Colonic mucosa (tissue), 4 donors: ENCODE results near the gene MFSD6L. TPM values are rescaled to one million over a fixed set of nuclear protein-coding genes. Genes with fewer than 3 reads are reported as not detected.

Experiments
- DNase-seq: peaks from one replicate; pipeline ENCODE4 v3.0.0-alpha.2; 2020
- H3K27ac ChIP-seq: fragments of 200-600 bp; one replicate; pipeline ENCODE4 v1.8.0; 2021
- H3K27me3 ChIP-seq: fragments of 200-600 bp; one replicate; pipeline ENCODE4 v1.8.0; 2021
- H3K36me3 ChIP-seq: fragments of 200-600 bp; one replicate; pipeline ENCODE4 v1.8.0; 2021
- H3K4me1 ChIP-seq: fragments of 200-600 bp; one replicate; pipeline ENCODE4 v1.8.0; 2021; ENCODE audit warnings: mild to moderate bottlenecking
- H3K4me3 ChIP-seq: fragments of 200-600 bp; one replicate; pipeline ENCODE4 v1.8.0; 2021
- H3K9ac ChIP-seq, 2 donors: one replicate each; pipeline ENCODE4 v1.7.0; 2013; ENCODE audit warnings: control low read depth in 2 of 2, low read depth in 2 of 2, low read length in 2 of 2
- H3K9me3 ChIP-seq: fragments of 200-600 bp; one replicate; pipeline ENCODE4 v1.8.0; 2021
- intact Hi-C: fragments of 100-400 bp; cut with DNase I; formaldehyde crosslinking; loops from one replicate; pipeline ENCODE4 v1.14.1; 2022
- total RNA-seq, 2 donors: library from RNA; stranded (reverse); fragmentation: NEBNext Ultra II Directional in 1 of 2; extraction: Animal tissue kit (Norgen Biotek cat#: 25700) in 1 of 2; gene quantifications; one replicate each; pipeline ENCODE4 v1.2.1, GENCODE V29; 2021
- TF ChIP-seq, protein P1 (sequence below): fragments of 200-600 bp; IDR thresholded peaks from one replicate; pipeline ENCODE4 v1.8.0; 2022; ENCODE audit warnings: antibody characterized with exemption, mild to moderate bottlenecking
- donor health status: healthy.
- donor health status: DM: no; HTN: no; CAD: no.
- donor health status: DM: no; HTN: no; CAD: no.

MFSD6L gene
- total RNA-seq, 2 donors from 2014 or later: 6.5 to 12.8 TPM

DNA sequence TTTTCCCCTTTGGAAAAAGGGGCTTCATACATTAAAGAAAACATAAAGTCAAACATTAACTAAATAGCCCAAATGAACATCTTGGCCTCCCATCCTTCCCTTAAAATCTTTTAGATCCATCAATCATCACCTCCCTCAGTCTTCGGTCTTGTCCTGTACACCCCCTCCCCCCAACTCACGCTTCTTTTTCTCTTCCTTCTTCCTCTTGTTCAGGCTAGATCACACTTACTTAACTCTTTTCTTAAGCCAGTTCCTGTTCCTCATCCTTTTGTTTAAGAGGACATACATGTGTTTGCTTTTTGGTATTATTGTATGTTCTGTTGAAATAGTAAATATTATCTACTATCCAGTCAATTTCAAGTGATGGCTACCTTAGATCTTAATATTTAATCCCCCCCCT is 5.5 kb downstream of the MFSD6L start:
- Histone ChIP-seq H3K4me3 (no peak overlapping the region), H3K36me3 (no peaks in the 10 kb centered on the region), H3K27ac (no peak overlapping the region), H3K9ac (no peak overlapping the region), H3K27me3 (no peaks in the 10 kb centered on the region), H3K4me1 (no peaks in the 10 kb centered on the region), H3K9me3 (no peaks in the 10 kb centered on the region)
- intact Hi-C loops: no loop called here
- DNase-seq: no peak
- TF ChIP-seq, protein P1, sequence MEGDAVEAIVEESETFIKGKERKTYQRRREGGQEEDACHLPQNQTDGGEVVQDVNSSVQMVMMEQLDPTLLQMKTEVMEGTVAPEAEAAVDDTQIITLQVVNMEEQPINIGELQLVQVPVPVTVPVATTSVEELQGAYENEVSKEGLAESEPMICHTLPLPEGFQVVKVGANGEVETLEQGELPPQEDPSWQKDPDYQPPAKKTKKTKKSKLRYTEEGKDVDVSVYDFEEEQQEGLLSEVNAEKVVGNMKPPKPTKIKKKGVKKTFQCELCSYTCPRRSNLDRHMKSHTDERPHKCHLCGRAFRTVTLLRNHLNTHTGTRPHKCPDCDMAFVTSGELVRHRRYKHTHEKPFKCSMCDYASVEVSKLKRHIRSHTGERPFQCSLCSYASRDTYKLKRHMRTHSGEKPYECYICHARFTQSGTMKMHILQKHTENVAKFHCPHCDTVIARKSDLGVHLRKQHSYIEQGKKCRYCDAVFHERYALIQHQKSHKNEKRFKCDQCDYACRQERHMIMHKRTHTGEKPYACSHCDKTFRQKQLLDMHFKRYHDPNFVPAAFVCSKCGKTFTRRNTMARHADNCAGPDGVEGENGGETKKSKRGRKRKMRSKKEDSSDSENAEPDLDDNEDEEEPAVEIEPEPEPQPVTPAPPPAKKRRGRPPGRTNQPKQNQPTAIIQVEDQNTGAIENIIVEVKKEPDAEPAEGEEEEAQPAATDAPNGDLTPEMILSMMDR: no peak

- no peak overlapping the region for H3K9ac ChIP-seq
- no peaks in the 10 kb centered on the region for H3K36me3 ChIP-seq
- no peaks in the 10 kb centered on the region for H3K9me3 ChIP-seq
- no peak for DNase-seq
- intact Hi-C loops: no loop called here
- no peak overlapping the region for H3K4me3 ChIP-seq
- no peaks in the 10 kb centered on the region for H3K4me1 ChIP-seq
- no peak overlapping the region for H3K27ac ChIP-seq
- no peaks in the 10 kb centered on the region for H3K27me3 ChIP-seq
- TF ChIP-seq, protein P1: no peak
These were observed 6.5 kb downstream of the MFSD6L start for GRCh38 chr17:8792646-8793045.

GRCh38 chr17:8791910-8792270 is 7.3 kb downstream of the MFSD6L start:
- intact Hi-C loops: no loop called here
- H3K27ac ChIP-seq: no peak overlapping the region
- H3K4me1 ChIP-seq: no peaks in the 10 kb centered on the region
- no peak for DNase-seq
- H3K27me3 ChIP-seq: no peaks in the 10 kb centered on the region
- no peak overlapping the region for H3K9ac ChIP-seq
- no peak overlapping the region for H3K4me3 ChIP-seq
- TF ChIP-seq, protein P1: no peak
- H3K36me3 ChIP-seq: no peaks in the 10 kb centered on the region
- H3K9me3 ChIP-seq: no peaks in the 10 kb centered on the region

GRCh38 chr17:8791248-8791909 is 7.8 kb downstream of the MFSD6L start:
- Histone ChIP-seq H3K4me1 (no peaks in the 10 kb centered on the region), H3K9ac (no peak overlapping the region), H3K27me3 (no peaks in the 10 kb centered on the region), H3K27ac (no peak overlapping the region), H3K36me3 (no peaks in the 10 kb centered on the region), H3K9me3 (no peaks in the 10 kb centered on the region), H3K4me3 (no peak overlapping the region)
- no peak for DNase-seq
- TF ChIP-seq, protein P1: no peak
- intact Hi-C loops: no loop called here

DNA sequence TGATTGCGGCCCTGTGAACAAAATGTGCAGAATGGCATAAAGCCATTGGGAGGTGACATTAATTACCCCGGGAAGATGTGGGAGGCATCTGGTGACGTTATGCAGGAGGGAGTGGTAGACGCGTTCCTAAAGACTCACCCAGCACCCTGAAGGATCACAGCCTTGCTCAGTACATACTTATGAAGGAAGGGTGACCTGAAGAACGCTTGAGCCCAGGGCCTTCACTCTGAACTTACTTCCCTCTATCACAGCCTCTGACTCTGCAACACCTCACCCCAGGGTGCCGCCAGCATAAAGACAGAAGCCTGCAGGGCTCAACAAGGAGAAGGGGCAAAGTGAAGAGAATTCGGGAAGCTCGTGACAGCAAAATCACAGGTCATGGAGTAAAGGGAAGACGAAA is 9.4 kb downstream of the MFSD6L start:
- intact Hi-C loops: no loop called here
- TF ChIP-seq, protein P1: no peak
- no peak overlapping the region for H3K27ac ChIP-seq

More for the DNA sequence above, 9.4 kb downstream of the MFSD6L start:
- H3K4me3 ChIP-seq: no peak overlapping the region
- no peaks in the 10 kb centered on the region for H3K36me3 ChIP-seq
- no peak for DNase-seq
- H3K9ac ChIP-seq: no peak overlapping the region
- H3K4me1 ChIP-seq: no peaks in the 10 kb centered on the region
- H3K27me3 ChIP-seq: no peaks in the 10 kb centered on the region
- no peaks in the 10 kb centered on the region for H3K9me3 ChIP-seq
